NOMO-1 treated with dmso at 0.1 percent for 144 hours (cell line): ENCODE data around the gene TRPM3.
"Not testable (repeated sequence)": the region's sequence is repeated elsewhere in the genome, so short reads cannot be mapped to it uniquely, and the experiment has no call there.

ENCODE experiments used
- DNase-seq: peaks from one replicate; lab custom pipeline; 2025; ENCODE audit not compliant: unreplicated experiment; lab: John Stamatoyannopoulos, UW

The TRPM3 gene

GRCh38 chr9:71001780-71002386 lies 119.5 kb downstream of the TRPM3 start:
- DNase-seq, result no peak

- DNase-seq, result no peak
Measured at GRCh38 chr9:70998962-70999361, 122.5 kb downstream of the TRPM3 start.

- no peak for DNase-seq
Measured at GRCh38 chr9:70995511-70995910, 125.9 kb downstream of the TRPM3 start.

- no peak for DNase-seq
Measured at GRCh38 chr9:70994582-70994981, 126.8 kb downstream of the TRPM3 start.

- DNase-seq, result no peak
Measured at GRCh38 chr9:70988551-70988950, 132.9 kb downstream of the TRPM3 start.

GRCh38 chr9:70987986-70988385 lies 133.4 kb downstream of the TRPM3 start:
- DNase-seq, result no peak

- DNase-seq, result no peak
Measured at GRCh38 chr9:70986984-70987383, 134.4 kb downstream of the TRPM3 start.

- DNase-seq, result no peak
Measured at GRCh38 chr9:70983723-70984295, 137.6 kb downstream of the TRPM3 start.

GRCh38 chr9:70981312-70981711 lies 140.1 kb downstream of the TRPM3 start:
- DNase-seq, result no peak

GRCh38 chr9:70979966-70980365 lies 141.5 kb downstream of the TRPM3 start:
- DNase-seq, result no peak

- DNase-seq, result no peak
Measured at GRCh38 chr9:70978085-70978484, 143.3 kb downstream of the TRPM3 start.

GRCh38 chr9:70975821-70976220 lies 145.6 kb downstream of the TRPM3 start:
- DNase-seq, result no peak

- no peak for DNase-seq
Measured at GRCh38 chr9:70971723-70972122, 149.7 kb downstream of the TRPM3 start.

GRCh38 chr9:70966380-70966779 lies 155.0 kb downstream of the TRPM3 start:
- not testable (repeated sequence) for DNase-seq

GRCh38 chr9:70964861-70965260 lies 156.6 kb downstream of the TRPM3 start:
- DNase-seq, result no peak

GRCh38 chr9:70963554-70963953 lies 157.9 kb downstream of the TRPM3 start:
- no peak for DNase-seq

- DNase-seq, result no peak
Measured at GRCh38 chr9:70962761-70963440, 158.5 kb downstream of the TRPM3 start.

- no peak for DNase-seq
Measured at GRCh38 chr9:70959366-70959765, 162.1 kb downstream of the TRPM3 start.

GRCh38 chr9:70954596-70955143 lies 166.8 kb downstream of the TRPM3 start:
- no peak for DNase-seq

- no peak for DNase-seq
Measured at GRCh38 chr9:70954126-70954525, 167.3 kb downstream of the TRPM3 start.

- no peak for DNase-seq
Measured at GRCh38 chr9:70951749-70952727, 169.4 kb downstream of the TRPM3 start.
